Hepatocyte (in vitro differentiated cells): Measurements from ENCODE around the gene HNRNPUL1.

Source experiments
- EZH2 ChIP-seq: fragments of 200-600 bp; sonication (generic); IDR thresholded peaks from 2 replicates; pipeline ENCODE4 v1.6.1; 2016; ENCODE audit warnings: antibody characterized with exemption, mild to moderate bottlenecking, borderline replicate concordance
- TF ChIP-seq, protein P1 (sequence below): fragments of 200-600 bp; sonication (generic); IDR thresholded peaks from 2 replicates; pipeline ENCODE4 v1.5.1; 2016; ENCODE audit warnings: antibody characterized with exemption, mild to moderate bottlenecking; ENCODE audit not compliant: poor library complexity

DNA sequence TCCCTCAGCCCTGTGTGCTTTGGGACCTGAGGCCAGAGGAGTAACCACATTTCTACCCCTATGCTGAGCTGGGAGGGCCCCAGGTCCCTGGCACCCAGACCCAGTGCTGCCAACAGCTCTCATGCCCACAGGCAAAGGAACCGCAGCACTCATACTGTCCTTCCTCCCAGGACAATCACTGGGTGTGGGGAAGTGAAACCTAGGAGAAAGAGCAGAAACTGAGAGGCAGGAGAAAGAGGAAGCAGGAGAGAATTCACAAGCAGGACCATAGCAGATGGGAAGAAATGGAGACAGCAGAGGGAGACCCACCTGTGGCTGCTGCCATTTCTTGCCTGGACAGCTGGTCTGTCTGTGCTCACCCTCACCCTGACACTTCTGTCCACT, 64.7 kb downstream of the HNRNPUL1 start:
- TF ChIP-seq, protein P1, sequence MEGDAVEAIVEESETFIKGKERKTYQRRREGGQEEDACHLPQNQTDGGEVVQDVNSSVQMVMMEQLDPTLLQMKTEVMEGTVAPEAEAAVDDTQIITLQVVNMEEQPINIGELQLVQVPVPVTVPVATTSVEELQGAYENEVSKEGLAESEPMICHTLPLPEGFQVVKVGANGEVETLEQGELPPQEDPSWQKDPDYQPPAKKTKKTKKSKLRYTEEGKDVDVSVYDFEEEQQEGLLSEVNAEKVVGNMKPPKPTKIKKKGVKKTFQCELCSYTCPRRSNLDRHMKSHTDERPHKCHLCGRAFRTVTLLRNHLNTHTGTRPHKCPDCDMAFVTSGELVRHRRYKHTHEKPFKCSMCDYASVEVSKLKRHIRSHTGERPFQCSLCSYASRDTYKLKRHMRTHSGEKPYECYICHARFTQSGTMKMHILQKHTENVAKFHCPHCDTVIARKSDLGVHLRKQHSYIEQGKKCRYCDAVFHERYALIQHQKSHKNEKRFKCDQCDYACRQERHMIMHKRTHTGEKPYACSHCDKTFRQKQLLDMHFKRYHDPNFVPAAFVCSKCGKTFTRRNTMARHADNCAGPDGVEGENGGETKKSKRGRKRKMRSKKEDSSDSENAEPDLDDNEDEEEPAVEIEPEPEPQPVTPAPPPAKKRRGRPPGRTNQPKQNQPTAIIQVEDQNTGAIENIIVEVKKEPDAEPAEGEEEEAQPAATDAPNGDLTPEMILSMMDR: no peak
- TF ChIP-seq EZH2: no peak
